GM12892 (cell line): ENCODE data around the gene GADL1.

Experiments used
- POLR2A ChIP-seq: IDR thresholded peaks from 2 replicates; pipeline ENCODE4 v1.6.1; 2011; ENCODE audit warnings: low read depth, low read length, control low read depth
- POLR2AphosphoS5 ChIP-seq: IDR thresholded peaks from 2 replicates; pipeline ENCODE4 v1.6.1; 2011; ENCODE audit warnings: low read depth, low read length, control low read depth
- TAF1 ChIP-seq: IDR thresholded peaks from 2 replicates; pipeline ENCODE4 v1.6.1; 2011; ENCODE audit warnings: low read depth, mild to moderate bottlenecking, control low read depth, low read length, borderline replicate concordance

- TF ChIP-seq POLR2A, result no peak
- TF ChIP-seq POLR2AphosphoS5, result no peak
- TF ChIP-seq TAF1, result no peak
Measured at GRCh38 chr3:30908456-30909037, 14.1 kb upstream of the GADL1 start.
